HG02981 (cell line): Measurements from ENCODE around the gene CTSW.
A peak's percentile ranks its signal among the peaks of the same experiment; 100 is the strongest.
"Not testable (repeated sequence)": the region's sequence is repeated elsewhere in the genome, so short reads cannot be mapped to it uniquely, and the experiment has no call there.

Experiments
- ATAC-seq: cut with Tn5 transposase; IDR thresholded peaks from one replicate; pipeline ENCODE4 v1.9.1; 2021; ENCODE audit warnings: mild to moderate bottlenecking, moderate library complexity; ENCODE audit not compliant: unreplicated experiment

Gene CTSW

DNA sequence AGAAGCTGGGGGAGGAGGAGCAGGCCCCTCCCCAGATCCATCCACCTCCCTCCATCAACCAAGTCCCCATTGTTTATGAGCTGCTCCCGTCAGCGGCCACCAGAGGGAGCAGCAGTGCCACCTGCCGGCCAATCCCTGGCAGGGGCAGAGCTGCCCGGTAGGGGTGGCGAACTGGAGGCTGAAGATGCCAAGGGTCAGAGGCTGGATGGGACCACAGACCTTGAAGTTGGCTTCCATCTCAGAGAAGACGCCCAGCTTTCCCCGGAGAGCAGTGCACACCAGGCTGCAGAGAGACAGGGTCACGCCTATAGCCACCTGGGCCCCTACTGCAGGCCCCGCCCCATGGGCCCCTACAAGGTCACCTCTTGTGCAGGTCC lies 5.1 kb downstream of the CTSW start:
- ATAC-seq = no peak

DNA sequence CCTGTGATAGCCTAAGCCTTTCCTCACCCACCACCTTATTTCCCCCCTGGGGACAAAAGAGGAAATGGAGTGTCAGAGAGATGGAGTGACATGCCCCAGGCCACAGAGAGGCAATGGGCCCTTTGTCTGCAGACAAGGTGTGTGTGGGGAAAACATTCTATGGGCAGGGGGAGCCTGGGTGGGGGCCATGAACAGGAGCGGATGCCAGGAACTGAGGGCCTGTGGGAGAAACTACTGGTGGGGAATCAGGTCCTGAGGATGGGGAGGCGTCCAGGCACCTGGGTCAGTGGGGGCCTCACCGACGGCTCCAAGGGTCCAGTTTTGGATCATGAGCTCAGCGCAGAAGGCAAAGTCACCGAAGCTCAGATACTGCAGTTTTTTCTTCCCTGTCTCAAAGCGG lies 5.6 kb downstream of the CTSW start:
- ATAC-seq = no peak

DNA sequence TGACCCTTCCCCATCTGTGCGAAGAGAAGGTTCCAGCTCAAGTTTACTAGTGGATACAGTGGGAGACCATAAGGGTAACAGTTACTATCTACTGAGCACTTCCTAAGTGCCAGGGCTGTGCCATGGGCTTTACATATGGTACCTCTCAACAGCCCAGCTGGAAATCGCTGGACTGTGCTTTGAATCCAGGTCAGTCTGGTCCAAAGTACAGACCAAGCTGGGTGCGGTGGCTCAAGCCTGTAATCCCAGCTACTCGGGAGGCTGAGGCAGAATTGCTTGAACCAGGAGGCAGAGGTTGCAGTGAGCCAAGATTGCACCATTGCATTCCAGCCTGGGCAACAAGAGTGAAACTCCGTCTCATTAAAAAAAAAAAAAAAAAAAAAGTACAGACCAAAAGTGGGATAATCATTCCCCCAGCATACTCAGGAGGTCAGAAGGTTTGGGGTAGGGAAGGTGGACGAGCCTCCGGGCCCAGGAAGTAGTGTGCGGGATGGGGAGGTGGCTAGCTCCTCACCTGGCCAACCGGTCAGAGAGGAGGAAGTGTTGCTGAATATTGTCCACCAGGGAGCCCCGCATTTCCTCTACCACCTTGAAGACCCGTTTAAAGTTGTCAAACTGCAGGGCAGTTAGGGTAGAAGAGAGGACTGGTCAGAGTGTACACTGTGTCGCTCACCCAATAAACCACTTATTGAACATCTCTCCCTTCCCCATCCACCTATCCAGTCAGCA lies 6.3 kb downstream of the CTSW start:
- ATAC-seq = no peak

DNA sequence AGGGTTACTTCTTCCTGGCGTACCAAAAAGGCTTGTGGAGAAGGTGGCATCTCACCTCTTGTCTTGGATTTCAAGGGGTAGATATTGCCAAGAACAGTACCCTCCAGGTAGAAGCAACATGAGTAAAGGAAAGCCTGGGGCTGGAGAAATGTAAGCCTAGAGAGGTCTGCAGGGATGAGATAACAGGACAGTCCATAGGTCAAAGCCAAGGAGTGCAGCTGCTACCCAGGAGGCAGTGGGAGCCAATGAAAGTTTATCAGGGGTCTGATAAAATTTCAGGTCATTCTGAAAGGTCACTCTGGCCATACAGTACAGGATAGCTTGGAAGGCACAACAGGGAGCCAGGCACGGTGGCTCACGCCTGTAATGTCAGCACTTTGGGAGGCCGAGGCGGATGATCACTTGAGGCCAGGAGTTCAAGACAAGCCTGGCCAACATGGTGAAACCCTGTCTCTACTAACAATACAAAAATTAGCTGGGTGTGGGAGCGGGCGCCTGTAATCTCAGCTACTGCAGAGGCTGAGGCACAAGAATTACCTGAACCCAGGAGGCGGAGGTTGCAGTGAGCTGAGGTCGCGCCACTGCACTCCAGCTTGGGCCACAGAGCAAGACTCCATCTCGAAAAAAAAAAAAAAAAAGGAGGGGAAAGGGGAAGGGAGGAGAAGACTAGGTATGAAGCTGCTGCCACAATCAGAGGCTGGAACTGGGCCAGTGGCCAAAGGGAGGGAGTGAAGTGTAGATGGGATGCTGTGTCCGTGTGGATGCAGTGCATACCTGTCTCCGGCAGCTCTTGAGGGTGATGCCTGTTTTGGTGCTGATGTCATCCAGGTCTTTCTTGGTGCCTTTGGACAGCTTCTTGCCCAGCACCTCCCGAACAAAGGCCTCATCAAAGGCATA lies 7.4 kb downstream of the CTSW start:
- ATAC-seq = no peak

DNA sequence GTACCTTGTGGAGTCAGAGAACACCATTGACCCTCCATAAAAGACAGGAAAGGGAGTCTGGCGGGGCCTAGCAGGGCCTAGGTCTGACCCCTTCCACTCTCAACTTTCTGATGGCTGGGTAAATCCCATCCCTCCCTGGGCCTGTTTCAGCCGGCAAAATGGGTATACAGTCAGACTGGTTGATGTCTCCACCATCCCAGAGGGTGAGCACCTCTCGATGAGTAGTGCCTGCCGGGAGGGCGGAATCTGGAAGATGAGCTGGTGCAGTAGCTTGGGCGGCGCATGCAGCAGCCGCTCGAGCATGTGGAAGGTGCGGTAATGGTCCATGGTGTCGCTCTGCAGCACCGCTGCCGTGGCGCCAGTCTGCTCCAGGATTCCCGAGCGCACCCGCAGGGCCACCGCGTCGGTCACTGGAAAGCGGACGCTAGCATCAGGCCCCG lies 8.1 kb downstream of the CTSW start:
- ATAC-seq = no peak

DNA sequence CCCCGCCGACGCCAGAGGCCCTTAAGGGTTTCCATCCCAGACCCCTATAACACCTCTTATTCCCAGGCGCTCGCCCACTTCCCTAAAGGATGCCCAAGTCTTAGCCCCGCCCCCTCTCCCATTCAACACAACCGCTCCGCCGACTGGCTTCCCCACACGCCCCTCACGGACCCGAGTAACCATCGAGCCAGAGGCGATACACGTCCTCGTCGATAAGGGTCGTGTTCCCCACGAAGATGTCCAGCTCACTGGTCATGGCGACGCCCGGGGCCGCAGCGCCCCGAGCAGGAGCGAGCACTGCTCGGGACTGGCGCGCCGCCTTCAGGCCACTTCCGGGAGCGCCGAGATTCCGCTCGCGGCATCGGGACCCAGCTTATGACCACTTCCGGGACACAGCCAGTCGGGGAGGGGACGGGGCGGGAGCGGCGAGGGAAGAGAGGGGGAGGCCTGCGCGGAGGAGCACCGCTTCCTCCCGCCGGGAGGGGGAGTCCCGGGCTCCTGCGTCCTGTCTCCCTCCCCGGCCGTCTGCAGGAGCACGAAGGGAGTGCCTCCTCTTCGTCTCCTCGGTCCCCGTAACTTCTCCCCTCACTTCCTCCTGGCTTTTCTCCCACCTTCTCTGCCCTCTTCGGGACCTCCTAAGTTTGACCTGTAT lies 8.7 kb downstream of the CTSW start, which contains the start of gene FIBP:
TSS of gene FIBP (minus strand) at position 309 of the 652 bp plus-strand sequence. CDS start at position 256, 53 bp downstream.
- peak; percentile 38 for ATAC-seq

DNA sequence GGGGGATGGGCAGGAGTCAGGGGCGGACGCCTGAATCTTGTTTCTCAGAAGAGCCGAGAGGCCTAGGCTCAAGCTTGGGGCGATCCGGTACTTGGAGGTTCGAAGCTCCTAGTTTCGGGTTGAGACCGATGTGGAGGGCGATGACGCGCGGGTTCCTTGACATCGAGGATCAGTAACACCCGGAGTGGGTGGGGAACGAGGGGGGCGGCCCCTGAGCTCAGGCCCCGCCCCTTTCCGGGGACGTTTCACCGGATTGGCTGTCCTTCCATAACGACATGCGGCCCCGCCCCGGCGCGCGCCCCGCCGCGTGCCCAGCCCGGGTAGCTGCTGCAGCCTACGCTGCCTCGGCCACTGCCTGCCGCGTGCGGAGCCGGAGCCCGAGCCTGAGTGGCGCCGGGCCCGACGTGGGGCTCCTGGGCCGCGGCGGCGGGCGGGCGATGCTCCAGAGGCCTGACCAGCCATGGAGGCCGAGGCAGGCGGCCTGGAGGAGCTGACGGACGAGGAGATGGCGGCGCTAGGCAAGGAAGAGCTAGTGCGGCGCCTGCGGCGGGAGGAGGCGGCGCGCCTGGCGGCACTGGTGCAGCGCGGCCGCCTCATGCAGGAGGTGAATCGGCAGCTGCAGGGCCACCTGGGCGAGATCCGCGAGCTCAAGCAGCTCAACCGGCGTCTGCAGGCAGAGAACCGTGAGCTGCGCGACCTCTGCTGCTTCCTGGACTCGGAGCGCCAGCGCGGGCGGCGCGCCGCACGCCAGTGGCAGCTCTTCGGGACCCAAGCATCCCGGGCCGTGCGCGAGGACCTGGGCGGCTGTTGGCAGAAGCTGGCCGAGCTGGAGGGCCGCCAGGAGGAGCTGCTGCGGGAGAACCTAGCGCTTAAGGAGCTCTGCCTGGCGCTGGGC lies 10.9 kb downstream of the CTSW start, which contains the start of gene CCDC85B:
TSS of gene CCDC85B (plus strand) at position 350 of the 895 bp plus-strand sequence. CDS start at position 461, 111 bp downstream.
- peak; percentile 48 for ATAC-seq

DNA sequence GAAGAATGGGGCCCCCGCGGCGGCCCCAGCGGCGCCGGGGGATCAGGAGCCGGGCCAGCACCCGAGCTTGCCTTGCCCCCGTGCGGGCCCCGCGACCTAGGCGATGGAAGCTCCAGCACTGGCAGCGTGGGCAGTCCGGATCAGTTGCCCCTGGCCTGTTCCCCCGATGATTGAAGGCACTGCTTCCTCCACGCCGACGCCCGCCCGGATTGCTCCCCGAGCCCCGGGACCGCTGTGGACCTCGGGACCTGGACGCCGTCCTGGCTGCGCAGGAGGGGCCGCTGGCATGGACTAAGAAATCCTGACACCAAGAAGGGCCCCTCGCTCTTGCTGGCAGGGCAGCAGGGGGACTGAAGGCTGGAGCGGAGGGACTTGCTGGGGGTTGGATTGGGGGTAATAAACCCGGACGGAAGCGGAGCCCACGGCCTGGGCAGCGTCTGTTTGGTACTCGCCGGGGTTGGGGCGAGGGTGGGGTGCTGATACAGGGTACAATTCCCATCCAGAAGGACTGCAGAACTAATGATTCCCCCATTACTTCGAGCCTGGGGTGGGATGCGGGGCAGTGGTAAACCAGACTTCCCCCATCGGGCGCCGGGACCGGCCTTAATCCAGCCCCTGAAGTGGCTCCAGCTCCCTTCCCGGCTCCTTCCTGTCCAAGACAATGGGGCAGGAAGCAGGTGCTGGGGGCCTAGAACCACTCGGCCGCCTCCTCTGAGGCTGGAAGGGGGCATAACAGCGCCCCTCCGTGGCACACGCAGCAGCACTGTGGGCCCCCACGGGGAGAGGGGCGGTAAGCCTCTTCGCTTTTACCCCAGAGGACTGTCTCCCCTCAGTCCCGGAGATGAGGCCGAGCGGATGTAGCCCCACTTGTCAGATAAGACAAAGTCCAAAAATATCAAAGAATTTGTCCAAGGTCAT lies 11.8 kb downstream of the CTSW start:
- ATAC-seq = no peak

DNA sequence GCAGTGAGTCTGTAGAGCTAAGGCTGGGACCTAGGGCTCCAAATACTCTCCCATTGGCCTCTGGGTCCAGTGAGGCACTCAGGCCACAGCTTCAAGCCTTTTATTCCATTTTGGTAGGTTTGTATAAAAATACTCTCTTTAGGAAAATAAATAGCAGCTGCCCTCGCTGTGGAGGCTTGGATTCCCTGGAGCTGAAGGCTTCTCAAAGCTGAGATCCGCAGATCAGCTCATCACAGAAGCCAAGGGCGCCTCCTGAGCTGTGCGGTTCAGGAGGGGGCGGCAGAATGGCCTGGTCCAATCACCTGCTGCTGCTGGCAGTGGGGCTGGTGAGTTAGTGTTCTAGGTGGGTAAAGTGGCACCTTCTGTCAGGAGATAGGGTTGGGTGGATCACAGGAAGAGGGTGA lies 12.5 kb downstream of the CTSW start:
- not testable (repeated sequence) for ATAC-seq

DNA sequence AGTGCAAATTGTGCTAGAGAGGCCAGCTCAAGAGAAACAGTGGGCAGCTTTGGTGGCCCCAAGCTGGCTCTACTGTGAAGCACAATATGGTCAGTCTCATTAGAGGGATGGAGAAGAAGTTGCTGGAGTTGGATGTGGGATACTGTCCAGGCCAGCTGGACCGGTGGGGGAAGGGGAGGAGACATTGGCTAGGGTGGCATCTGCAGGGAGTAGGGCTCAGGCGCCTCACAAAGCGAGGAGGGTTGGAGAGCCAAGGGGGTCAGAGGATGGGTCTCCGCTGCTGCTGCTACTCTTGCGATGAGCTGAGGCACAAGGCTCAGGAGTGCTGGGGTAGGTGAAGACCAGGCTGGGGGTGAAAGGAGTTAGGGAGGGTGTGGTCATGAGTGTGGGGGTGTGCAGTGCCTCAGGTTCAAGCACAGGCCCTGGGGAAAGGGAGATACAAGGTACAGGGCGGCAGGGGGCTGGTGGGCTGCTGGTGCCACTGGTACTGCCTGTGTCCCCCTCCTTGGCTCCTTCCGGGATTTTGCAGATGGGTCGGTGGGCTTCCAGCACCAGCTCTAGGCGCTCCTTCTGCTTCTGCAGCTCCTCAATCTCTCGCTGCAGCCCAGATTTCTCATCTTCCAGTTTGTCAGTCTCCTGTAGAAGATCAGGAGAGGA lies 13.2 kb downstream of the CTSW start:
- no peak for ATAC-seq

DNA sequence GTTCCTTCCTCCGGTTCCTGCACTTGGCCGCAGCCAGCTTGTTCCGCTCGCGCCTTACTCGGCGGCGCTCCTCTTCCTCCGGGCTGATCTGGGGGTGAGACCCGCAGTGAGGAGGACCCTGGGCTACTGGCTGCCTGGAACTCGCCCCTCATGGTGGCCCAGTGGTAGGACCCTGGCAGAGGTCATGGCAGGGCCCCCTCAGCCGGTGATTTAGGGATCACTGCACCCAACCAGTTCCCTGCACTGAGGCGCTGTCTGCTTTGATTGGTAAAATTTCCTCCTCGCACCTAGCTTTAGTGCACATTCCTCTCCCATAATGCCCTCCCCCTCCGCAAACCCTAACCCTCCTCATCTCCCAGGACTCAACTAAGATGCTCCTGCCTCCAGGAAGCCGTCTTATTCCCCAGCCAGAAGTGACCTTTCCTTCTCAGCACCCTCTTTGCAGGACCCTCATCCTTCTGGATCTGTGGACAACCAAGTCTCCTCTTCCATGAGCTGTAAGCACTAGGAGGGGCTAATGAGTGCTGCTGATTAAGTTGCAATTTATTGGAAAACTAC lies 14.5 kb downstream of the CTSW start:
- ATAC-seq = no peak

DNA sequence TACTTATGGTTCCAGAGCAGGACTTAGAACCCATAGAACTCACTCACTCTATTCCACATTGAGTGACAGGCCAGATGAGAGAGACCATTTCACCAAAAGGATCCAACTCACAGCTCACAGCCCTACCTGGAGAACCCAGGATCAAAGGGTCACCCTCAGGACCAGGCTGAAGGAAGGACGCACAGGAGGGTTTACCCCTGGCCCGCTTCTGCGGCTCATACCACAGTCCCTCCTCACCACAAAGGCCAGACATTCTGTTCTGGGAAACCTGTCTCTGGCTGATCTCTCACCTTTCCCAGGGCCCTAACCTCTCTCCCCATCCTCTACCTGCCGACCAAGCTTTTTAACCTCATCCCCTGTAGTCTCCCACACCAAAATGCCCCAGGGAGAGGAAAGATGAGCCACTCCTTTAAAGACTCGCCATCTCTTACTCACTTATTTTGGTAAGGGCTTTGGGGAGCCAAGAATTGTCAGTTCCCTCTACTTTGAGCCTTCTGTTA lies 15.9 kb downstream of the CTSW start:
- ATAC-seq = no peak

DNA sequence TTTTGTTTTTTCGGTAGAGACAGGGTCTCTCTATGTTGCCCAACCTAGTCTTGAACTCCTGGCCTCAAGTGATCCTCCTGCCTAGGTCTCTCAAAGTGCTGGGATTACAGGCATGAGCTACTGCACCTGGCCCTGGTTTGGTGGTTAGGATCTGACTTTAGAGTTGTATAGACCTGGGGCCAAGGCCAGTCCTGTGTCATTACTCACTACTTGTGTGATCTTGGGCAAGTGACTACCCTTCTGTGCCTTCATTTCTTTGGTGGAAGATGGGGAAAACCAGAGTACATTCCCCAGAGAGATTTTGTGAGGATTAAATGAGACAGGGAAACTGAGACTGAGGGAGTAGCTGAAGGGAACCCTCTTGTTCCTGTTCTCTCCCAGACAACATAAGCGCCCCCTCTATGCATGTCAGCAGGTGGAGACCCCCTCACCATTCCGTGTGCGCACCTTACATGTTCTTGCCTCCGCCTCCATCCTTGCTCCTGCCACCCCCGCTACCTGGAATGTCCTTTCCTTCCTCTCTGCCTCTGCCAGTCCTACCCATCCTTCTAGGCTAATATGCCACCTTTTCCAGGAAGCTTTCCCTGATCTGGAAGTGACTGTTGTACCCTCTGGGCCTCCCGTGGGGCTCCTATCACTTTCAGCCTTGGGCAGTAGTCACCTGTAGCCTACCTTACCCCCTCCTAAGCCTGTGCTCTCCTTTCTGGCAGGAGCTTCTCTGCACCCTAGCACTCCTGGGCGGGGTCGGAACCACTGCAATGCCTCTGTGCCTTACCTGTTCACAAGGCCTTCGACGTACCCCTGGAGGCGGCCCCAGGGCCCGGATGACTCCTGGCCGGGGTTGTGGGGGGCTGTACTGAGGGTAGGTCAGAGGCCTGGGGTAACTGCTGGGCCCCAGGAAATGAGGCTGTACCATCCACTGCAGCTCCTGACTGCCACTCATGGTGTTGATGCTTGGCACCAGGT lies 16.7 kb downstream of the CTSW start:
- no peak for ATAC-seq

DNA sequence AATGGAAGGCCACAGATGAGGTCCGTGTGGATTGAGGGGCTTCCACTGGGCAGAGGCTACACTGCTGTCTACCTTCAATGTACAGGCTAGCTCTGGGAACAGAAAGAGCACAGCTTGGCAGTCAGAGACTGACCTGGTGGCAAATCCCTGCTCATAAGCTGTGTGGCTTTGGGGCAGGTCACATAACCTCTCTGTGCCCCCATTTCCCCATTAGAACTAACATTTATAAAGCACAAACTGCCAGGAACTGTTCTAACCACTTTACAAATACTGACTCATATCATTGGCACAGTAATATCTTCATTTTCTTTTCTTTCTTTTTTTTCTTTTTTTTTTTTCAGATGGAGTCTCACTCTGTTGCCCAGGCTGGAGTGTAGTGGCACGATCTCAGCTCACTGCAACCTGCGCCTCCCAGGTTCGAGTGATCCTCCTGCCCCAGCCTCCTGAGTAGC lies 17.4 kb downstream of the CTSW start:
- no peak for ATAC-seq

DNA sequence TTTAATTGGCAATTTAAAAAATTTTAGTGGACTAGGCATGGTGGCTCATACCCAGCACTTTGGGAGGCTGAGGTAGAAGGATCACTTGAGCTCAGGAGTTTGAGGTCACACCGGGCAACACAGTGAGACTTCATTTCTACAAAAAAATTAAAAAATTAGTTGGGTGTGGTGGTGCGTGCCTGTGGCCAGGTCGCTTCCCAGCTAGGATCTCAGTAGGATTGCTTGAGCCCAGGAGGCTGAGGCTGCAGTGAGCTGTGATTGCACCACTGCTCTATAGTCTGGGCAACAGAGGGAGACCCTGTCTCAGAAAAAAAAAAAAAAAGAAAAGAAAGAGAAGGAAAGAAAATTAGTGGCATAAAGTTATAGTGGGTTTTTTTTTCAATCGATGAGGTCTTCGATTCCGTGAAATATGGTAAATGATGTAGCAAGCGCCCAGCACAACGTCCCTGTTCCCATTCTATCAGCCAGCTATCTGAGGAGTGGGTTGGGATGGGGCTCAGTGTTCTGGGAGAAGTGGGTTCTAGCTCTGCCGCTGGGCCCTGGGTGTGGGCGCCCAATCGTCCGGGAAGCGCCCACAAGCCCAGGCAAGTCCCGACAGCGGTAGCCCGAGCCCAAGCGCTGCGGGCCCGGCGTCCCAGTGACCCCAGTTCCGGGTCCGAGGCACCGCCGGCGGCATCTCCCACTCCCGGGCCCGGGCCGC lies 19.2 kb downstream of the CTSW start:
- no peak for ATAC-seq

DNA sequence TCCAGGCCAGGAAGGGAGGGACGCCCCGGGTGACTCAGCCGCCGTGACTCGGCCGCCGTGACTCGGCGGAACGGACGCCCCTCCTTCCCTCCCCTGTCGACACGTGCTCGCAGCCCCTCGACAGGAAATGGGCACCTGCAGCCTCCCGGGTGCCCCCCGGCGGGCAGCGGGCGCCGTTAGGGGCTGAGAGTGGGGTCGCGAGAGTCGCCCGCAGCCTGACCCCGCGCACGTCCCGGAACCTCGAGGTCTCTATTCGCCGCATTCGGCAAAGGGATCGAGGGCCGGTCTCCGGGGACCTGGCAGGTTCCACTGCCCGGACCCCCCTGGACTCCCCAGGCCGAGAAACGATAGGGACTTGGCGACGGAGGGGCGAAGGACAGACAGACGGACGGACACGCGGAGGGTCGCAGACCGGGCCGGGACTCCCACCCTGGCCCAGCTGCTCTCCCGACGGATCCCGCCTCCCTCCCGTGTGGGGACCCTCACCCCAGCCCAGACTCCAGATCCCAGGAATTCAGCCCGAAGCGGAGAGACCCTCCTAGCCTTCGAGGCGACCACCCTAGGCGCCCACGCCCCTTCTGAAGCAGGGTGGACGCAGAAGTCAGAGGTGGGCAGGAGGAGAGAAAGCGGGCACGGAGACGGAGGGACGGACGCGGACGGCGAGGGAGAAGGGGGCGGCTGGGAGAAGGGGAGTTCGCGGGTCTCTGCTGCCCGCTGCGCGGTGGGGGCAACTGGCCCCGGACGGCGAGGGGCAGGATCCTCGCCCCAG lies 19.9 kb downstream of the CTSW start:
- ATAC-seq = no peak
